Ishikawa (cell line): ENCODE data around the gene MFRP.

Source experiments
- CEBPB ChIP-seq: IDR thresholded peaks from 2 replicates; pipeline ENCODE4 v1.6.1; 2012
- CREB1 ChIP-seq: IDR thresholded peaks from 2 replicates; pipeline ENCODE4 v1.6.1; 2012; ENCODE audit warnings: low read depth
- EGR1 ChIP-seq: IDR thresholded peaks from 2 replicates; pipeline ENCODE4 v1.6.1; 2012
- EP300 ChIP-seq: IDR thresholded peaks from 2 replicates; pipeline ENCODE4 v1.6.1; 2012; ENCODE audit warnings: borderline replicate concordance
- FOXM1 ChIP-seq: IDR thresholded peaks from 2 replicates; pipeline ENCODE4 v1.6.1; 2012; ENCODE audit warnings: low read depth, borderline replicate concordance
- NFIC ChIP-seq: IDR thresholded peaks from 2 replicates; pipeline ENCODE4 v1.6.1; 2012
- RAD21 ChIP-seq: IDR thresholded peaks from 2 replicates; pipeline ENCODE4 v1.6.1; 2012; ENCODE audit warnings: low read depth
- TAF1 ChIP-seq: IDR thresholded peaks from 2 replicates; pipeline ENCODE4 v1.6.1; 2012; ENCODE audit warnings: low read depth, mild to moderate bottlenecking
- TCF12 ChIP-seq: IDR thresholded peaks from 2 replicates; pipeline ENCODE4 v1.6.1; 2012; ENCODE audit warnings: low read depth
- TEAD4 ChIP-seq: IDR thresholded peaks from 2 replicates; pipeline ENCODE4 v1.6.1; 2012
- YY1 ChIP-seq: IDR thresholded peaks from 2 replicates; pipeline ENCODE4 v1.6.1; 2012; ENCODE audit warnings: low read depth
- ZBTB7A ChIP-seq: IDR thresholded peaks from 2 replicates; pipeline ENCODE4 v1.6.1; 2012; ENCODE audit warnings: low read depth
- TF ChIP-seq, protein P1 (sequence below): IDR thresholded peaks from 2 replicates; pipeline ENCODE4 v1.6.1; 2012
- TF ChIP-seq, protein P2 (sequence below): IDR thresholded peaks from 2 replicates; pipeline ENCODE4 v1.6.1; 2012
- TF ChIP-seq, protein P3 (sequence below): IDR thresholded peaks from 2 replicates; pipeline ENCODE4 v1.6.1; 2012; ENCODE audit warnings: low read depth, mild to moderate bottlenecking

The MFRP gene

DNA sequence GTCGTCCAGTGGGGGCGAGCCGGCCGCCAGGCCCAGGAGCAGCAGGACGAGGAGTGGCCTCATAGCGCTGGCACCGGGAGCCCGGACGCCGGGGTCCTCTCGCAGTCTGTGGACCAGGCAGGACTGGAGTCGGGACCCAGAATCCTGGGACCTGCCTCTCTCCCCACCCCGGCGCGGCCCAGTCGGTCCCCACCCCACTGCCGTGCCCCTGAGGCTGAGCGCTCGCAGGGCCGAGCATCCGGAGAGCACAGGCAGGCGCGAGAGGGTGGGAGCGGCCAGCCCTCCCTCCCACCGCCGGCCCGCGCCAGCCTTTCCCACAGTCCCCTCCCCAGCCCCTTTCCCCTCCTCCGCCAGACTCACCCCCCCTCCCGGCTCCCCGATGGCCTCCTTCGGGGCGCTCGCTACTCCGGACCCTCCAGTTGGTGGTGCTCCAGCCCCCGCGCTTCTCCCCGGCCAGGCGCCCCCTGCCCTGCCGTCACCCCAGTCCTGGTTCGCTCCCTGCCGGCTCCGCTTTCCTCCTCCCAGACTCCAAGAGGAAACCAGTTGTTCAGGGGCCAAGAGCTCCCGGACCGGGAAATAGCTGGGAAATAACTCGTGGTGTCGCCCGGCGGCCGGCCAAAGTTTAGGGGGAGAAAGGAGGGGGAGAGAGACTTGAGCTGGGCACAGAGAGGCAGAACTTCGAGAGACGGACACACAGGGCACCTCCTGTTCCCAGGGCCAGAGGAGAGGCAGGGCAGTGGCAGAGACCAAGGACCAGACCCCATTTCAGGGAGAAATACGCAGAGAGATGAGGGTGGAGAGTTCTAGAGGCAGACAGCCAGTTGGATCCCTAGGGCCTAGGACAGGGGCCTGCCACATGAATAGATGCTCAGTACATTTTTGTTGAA, 5.9 kb downstream of the MFRP start, which contains the start of gene C1QTNF5:
TSS of gene C1QTNF5 (minus strand) at position 549 of the 887 bp plus-strand sequence. CDS start at position 63, 486 bp downstream.
- TF ChIP-seq, protein P1, sequence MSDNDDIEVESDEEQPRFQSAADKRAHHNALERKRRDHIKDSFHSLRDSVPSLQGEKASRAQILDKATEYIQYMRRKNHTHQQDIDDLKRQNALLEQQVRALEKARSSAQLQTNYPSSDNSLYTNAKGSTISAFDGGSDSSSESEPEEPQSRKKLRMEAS: no peak
- no peak for TF ChIP-seq TCF12
- no peak for TF ChIP-seq EGR1
- no peak for TF ChIP-seq CREB1
- TF ChIP-seq ZBTB7A: no peak
- TF ChIP-seq, protein P2, sequence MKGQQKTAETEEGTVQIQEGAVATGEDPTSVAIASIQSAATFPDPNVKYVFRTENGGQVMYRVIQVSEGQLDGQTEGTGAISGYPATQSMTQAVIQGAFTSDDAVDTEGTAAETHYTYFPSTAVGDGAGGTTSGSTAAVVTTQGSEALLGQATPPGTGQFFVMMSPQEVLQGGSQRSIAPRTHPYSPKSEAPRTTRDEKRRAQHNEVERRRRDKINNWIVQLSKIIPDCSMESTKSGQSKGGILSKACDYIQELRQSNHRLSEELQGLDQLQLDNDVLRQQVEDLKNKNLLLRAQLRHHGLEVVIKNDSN: no peak
- TF ChIP-seq TAF1: no peak
- no peak for TF ChIP-seq FOXM1

DNA sequence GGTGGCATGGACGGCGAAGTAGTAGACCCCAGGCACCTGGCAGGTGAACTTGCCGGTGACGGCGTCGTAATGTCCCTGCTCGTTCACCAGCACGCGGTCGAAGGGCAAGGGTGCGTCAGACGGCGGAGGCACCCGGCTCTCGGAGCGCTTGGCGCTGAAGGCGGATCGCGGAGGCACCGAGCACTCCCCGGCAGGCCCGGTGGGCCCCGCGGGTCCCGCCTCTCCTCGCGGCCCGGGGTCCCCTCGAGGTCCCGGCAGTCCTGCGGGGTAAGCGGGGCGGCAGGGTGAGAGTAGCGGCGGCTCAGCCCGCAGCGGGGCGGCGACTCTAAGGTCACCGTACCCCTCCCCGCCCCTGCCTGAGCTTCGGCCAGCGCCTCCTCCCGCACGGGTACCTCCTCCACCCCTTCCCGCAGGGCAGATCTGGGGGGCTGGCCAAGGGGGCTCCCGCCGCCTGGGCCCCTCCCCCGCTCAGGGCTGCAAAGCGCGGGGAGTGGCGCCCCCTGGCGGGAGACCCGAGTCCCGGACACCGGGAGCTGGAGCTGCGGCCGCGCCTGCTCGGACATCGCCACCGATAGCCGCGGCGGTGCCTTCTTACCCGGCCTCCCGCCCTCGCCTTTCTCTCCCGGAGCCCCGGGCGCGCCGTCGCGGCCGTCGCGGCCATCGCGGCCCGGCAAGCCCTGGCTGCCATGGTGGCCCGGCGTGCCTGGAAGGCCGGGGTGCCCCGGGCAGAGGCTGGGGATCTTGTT, 6.7 kb downstream of the MFRP start:
- no peak for TF ChIP-seq TAF1
- no peak for TF ChIP-seq ZBTB7A
- TF ChIP-seq RAD21: peak; percentile 36; the same call in 1 of the 2 replicates

DNA sequence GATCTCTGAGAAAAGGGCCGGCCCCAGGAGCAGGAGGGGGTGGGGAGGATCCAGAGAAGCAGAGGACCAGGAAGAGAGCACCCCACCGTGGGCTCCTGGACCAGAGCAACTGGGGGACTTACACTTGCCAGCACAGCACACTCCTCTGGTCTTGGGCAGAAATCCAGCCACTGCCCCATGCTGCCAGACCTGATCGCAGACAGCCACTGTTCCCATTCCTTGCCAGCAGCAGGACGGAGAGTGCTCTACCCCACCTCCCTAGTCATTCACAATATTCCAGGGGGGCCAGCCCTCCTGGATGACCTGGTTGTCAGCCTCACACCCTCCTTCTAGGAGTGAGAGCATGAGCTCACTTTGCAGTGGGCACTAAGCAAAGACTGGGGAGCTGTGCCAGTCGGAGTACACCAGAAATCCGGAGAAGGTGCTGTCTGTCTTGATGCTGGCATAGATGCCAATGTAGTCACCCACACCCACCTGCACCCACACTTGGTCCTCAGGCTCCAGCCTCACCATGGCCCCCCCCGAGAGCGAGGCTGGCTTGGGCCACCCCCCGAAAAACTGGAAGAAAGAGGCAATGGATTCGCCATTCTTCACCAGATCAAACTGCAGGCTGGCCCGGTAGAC, 7.4 kb downstream of the MFRP start:
- TF ChIP-seq TAF1 (no peak), ZBTB7A (no peak), RAD21 (no peak), EGR1 (no peak)

DNA sequence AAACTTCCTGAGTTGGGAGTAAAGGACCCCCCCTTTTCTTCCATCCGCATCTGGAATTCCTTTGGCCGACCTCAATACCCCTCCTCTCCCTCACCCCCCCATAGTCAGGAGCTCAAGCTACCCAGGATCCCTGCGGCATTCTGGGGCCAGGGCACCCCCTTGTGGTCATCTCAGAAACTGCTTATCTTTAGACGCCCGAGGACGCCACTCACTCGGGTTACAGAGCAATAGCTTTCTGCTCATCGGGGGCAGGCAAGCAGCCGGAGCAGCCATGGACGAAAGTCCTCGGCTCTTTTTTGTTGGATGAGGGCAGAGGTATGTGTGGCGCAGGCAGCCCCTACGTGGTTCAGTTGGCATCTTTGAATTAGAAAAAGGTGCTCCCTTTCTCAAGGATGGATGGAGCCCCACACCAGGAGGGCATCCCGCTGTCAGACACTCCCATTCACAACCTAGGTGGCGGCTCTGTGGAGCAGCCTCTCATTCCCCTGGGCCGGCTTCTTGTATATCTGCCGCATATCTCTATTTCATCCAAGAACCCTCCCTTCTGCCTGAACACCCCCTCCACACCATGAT, 8.1 kb downstream of the MFRP start:
- peak; percentile 68 for TF ChIP-seq RAD21
- TF ChIP-seq FOXM1: no peak
- peak; percentile 41; the same call in 1 of the 2 replicates for TF ChIP-seq TEAD4

DNA sequence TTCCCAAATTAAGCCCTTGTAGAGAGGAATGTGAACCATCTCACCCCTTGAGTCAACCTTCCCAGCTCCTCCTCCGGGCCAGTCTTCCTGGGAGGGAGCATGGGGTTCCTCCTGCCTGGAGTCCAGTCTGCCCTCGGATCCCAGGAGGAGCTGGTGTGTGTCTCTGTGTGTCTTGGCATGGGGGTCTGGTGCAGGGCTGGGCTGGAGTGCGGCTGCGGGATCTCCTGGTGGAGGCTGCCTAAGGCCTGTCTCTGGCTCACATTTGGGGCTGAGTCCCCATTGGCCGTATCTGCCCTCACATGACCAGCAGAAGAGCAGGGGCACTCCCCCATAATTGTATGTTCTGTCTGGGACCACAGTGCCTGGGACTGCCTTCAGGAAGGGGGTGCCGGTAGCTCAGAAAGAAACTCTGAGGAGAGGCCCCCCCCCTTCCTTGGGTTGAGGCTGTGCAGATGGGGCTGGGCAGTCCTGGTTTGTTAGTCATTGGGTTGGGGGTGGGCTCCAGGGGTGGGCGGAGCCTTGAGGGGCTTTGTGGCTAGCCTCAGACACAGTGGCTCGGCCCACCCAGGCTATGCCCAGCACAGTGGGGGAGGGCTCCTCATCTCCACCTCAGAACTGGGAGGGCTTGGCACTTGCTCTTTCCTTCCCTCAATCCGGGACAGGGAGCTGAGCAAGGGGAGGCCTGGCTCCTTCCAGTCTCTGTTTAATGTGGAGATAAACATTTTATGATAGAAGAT, 8.8 kb downstream of the MFRP start:
- no peak for TF ChIP-seq TEAD4
- TF ChIP-seq ZBTB7A: no peak
- no peak for TF ChIP-seq EP300
- TF ChIP-seq FOXM1: no peak
- no peak for TF ChIP-seq NFIC
- TF ChIP-seq, protein P2: peak; percentile 70
- no peak for TF ChIP-seq CREB1
- no peak for TF ChIP-seq TCF12

DNA sequence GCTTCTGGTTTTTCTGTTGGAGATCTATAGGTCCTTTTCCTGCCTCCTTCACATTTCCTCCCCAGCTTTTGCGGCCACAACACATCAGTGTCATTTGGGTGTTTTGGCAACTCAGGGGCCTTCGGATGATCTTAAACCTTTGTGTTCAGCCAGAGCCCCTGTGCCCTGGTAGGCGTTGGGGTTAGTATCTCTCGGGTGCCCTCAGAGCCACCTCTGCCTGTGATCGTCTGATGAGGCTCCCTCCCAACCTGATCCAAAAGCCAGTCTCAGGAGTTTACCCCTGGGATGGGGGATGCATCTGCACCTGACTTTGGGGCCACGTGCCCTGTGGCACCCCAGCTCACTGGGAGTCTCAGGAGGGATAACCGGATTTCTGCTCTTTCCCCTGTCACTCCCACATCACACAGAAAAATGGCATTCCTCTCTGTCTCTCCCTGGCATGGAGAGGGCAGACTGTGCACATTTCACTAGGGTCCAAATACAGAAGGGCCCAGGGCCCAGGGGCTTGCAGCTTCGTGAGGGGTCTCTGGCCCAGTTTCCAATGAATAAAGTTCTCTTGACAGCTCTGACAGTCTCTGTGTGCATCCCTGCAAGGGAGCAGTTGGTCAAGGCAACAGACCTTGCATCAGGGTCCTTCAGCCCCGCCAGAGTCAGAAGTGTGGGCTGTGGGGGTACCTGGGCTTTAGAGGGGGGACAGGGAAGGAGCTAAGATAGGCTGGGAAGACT, 9.6 kb downstream of the MFRP start:
- no peak for TF ChIP-seq YY1
- no peak for TF ChIP-seq CEBPB
- TF ChIP-seq CREB1: no peak
- no peak for TF ChIP-seq RAD21
- TF ChIP-seq, protein P3, sequence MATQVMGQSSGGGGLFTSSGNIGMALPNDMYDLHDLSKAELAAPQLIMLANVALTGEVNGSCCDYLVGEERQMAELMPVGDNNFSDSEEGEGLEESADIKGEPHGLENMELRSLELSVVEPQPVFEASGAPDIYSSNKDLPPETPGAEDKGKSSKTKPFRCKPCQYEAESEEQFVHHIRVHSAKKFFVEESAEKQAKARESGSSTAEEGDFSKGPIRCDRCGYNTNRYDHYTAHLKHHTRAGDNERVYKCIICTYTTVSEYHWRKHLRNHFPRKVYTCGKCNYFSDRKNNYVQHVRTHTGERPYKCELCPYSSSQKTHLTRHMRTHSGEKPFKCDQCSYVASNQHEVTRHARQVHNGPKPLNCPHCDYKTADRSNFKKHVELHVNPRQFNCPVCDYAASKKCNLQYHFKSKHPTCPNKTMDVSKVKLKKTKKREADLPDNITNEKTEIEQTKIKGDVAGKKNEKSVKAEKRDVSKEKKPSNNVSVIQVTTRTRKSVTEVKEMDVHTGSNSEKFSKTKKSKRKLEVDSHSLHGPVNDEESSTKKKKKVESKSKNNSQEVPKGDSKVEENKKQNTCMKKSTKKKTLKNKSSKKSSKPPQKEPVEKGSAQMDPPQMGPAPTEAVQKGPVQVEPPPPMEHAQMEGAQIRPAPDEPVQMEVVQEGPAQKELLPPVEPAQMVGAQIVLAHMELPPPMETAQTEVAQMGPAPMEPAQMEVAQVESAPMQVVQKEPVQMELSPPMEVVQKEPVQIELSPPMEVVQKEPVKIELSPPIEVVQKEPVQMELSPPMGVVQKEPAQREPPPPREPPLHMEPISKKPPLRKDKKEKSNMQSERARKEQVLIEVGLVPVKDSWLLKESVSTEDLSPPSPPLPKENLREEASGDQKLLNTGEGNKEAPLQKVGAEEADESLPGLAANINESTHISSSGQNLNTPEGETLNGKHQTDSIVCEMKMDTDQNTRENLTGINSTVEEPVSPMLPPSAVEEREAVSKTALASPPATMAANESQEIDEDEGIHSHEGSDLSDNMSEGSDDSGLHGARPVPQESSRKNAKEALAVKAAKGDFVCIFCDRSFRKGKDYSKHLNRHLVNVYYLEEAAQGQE: no peak
- TF ChIP-seq, protein P2: no peak
- no peak for TF ChIP-seq EP300
- no peak for TF ChIP-seq EGR1
- TF ChIP-seq TAF1: no peak
- no peak for TF ChIP-seq TEAD4
